ENCODE data around the gene LACTB.
A peak's percentile ranks its signal among the peaks of the same experiment; 100 is the strongest.
"Not testable (repeated sequence)": the region's sequence is repeated elsewhere in the genome, so short reads cannot be mapped to it uniquely, and the experiment has no call there.

LACTB gene

DNA sequence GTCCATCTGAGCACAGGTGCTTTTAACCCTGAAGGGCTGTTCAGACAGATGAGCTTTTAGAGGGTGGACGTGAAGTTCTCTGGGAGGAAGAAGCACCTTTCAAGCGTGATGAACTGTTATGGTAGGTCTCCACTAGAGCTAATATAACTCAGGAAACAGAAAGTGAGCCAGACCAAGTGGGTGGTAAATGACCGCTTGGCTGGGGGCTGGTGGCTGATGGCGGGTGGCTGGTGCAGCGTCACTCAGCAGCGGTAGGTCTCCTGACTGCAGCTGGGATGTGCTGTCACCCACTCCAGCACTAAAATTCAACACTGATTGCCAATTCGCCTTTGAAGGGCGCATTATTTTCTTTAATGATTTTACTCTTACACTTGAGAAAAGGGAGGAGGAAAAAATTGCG lies 31.2 kb upstream of the LACTB start:
- DNase-seq (ENCODE audit: low spot score), result no peak

DNA sequence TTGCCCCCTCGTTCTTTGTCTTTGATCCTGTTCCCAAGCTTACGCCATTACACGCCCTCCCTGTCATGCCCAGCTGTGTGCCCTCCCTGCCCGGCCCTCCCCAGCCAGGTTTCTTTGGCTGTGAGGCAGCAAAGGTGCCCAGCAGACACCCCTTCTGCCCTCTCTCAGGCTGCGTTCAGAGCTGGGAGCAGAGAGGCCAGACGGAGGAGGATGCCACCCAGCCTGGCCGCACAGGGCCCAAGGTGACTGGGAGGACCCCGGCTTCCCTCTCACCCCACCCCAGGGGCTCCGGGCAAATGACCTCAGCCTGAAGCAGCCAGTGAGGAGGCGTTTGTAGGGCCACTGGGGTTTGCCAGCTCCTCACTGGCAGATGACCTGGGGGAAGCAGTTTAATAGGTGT lies 30.8 kb upstream of the LACTB start:
- DNase-seq (ENCODE audit: low spot score), result no peak

DNA sequence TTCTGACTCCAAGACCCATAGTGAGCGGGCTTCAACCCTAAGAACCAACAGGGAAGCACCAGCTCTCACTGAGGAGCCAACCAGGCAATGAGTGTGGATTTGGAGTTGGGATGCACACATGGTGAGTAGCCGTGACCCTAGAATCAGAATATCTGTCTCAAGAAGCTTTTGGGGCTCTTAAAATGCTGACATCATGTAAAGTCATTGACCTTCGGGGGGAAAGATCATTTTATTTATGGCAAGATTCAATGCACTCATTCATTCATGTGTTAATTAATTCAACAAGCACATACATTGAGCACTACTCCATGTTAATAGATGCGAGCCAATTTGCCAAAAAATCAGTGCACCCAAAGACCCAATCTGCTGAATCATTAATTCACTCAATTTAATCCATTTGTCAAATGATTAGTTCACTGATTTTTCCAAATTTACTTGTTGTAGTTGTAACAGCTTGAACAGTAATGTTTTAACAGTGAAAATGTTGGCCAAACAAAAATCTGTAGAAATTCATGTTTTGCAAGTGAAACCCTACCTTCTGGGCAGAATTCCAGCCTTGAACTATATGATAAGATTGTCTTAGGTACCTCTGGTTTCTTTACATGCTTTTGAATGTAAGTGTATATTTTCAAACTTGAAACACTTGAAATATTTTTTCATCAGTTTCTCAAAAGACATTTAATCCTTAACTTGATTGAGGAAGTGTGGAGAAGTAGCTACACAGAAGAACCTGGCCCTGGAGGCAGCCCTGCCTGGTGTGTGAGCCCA lies 29.8 kb upstream of the LACTB start:
- DNase-seq (ENCODE audit: low spot score), result no peak

DNA sequence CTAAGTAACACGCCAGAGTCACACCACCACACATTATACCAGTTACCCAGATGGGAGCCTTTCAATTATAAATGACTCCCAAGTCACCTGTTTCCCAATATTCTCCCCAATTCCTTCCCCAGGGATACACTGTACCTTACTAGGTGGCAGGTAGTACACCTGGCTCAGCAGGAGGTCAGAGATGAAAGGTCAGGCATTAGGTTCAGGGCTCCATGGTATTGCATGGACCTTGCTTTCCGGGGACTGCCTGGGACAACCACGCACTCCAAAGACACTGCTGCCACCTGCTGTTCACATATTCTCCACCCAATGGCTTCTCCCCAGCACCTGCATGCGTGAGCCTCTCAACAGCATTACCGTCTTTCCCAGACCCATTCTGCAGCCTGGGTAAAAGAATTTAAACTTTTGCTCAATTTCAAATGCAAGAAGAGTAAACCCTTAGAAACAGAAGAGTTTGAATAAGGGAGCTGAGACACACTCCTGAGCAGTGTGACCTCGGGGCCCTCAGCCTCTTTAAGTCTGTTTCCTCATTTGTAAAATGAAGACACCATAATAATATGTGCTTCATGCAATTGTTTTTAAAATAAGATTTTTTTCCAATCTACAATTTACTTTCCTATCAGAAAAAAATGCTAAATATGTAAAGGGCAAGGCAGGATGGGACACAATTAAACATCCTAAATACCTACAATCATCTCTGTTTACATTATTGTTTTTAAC lies 28.0 kb upstream of the LACTB start:
- DNase-seq (ENCODE audit: low spot score), result peak; percentile 87

DNA sequence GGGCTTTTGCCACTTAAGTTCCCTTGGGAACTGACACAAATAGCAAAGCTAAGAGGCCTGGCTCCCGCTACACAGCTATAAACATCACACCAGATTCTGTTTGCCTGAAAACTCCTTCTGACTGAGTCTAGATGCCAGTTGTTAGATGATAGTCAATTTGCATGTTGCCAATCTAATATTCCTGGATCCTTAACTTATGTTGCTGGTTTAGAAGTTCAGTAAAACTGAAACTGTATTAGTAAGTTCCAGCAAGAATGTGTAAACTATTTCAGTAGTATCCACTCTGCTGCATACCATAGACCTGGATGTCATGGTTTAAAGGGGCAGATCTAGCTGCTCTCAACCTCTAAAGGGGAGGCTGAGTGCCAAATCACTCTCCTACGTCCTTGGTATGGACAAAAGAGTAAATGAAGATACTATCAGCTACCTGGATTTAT lies 27.1 kb upstream of the LACTB start:
- DNase-seq (ENCODE audit: low spot score), result no peak

DNA sequence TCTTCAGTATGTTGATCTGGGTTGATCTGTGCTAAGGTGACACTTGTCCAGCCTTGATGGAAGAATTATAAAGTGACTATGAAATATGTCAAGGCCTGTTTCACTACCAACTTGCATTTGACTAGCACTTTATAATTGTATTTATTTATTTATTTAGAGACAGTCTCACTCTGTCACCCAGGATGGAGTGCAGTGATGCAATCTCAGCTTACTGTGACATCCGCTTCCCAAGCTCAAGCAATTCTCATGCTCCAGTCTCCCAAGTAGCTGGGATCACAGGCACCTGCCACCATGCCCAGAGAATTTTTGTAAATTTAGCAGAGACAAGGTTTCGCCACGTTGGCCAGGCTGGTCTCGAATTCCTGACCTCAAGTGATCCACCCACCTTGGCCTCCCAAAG lies 25.5 kb upstream of the LACTB start:
- DNase-seq (ENCODE audit: low spot score), result no peak

DNA sequence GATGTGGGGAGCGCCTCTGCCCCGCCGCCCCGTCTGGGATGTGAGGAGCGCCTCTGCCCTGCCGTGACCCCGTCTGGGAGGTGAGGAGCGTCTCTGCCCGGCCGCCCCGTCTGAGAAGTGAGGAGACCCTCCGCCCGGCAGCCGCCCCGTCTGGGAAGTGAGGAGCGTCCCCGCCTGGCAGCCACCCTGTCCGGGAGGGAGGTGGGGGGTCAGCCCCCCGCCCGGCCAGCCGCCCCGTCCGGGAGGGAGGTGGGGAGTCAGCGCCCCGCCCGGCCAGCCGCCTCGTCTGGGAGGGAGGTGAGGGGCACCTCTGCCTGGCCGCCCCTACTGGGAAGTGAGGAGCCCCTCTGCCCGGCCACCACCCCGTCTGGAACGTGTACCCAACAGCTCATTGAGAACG lies 22.8 kb upstream of the LACTB start:
- not testable (repeated sequence) for DNase-seq (ENCODE audit: low spot score)

DNA sequence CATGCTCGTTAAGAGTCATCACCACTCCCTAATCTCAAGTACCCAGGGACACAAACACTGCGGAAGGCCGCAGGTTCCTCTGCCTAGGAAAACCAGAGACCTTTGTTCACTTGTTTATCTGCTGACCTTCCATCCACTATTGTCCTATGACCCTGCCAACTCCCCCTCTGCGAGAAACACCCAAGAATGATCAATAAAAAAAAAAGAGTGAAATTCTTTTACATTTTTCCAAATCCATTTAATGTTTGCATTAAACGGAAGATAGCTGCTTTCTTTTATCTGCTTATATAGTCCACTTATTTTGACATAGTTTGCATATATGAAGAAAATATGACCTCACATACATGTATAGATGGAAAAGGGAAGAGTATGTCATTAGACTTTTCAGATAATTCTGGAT lies 22.1 kb upstream of the LACTB start:
- not testable (repeated sequence) for DNase-seq (ENCODE audit: low spot score)

DNA sequence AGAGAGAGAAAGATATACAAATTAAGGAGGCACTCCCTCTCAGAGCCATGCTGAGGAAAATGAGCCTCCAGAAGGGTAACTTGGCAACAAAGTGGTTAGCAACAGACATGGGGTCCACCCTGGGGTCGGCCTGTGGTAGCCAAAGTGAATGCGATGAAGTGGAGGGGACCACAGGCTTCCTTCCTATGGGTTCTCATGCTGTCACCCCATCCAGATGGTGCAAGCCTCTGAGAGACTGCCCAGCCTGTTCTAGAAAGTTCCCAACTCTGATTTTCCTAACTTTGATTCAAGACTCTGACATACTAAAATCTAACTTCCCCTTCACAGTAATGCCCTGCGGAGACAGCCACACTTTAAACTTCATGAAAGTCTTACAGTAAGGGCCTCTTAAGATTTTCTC lies 18.2 kb upstream of the LACTB start:
- no peak for DNase-seq (ENCODE audit: low spot score)

DNA sequence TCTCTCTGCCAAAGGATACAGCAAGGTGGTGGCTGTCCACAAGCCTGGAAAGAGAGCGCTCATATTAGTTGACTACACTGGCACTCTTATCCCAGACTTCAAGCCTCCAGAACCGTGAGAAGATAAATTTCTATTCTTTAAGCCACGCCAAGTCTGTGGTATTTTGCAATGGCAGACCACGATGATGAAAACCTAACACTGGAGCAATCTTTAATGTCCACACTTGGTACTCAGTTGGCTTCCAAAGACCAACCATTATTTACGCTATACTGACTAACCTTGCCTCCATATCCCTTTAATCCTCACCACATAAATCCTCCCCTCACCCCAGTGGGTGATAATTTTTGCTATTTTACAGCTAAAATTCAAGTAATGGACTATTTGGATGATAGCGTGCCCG lies 16.9 kb upstream of the LACTB start:
- DNase-seq (ENCODE audit: low spot score), result no peak

DNA sequence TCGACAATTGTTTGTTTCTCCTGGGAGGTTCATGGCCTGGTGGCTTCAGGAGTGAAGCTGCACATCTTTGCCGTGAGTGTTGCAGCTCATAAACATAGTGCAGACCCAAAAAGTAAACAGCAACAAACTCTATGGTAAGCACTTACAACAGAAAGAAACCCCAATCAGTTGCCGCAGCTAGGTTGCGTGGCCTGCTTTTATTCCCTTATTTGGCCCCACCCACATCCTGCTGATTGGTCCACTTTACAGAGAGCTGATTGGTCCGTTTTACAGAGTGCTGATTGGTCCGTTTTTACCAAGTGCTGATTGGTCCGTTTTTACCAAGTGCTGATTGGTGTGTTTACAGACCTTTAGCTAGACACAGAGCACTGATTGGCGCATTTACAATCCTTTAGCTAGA lies 16.3 kb upstream of the LACTB start:
- DNase-seq (ENCODE audit: low spot score), result not testable (repeated sequence)

DNA sequence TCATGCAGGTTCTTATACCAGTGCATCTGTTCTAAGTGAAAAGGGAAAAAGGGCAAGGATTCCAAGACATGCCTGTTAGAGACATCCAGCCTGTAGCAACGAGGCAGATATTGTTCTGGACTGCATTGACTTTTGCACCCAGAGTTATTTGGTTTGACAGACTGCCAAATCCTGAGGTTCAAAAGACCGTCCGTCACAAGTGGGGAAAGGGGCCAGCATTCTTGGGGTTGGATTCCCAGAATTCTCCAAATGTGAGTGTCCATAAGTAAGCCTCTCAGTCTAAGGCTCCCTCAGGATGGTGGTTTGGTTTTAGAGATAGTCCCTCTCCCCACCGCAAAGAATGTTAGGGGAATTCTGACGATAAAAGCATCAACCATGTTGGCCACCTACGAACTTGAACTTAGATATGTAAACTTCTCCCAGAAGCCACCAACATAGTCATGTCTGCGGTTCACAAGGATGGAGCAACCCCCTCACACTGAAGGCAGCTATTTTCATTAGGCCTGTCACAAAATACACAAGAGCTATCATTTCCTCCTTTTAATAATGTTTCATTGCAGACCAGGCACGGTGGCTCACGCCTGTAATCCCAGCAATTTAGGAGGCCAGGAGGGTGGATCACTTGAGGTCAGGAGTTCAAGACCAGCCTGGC lies 13.6 kb upstream of the LACTB start:
- no peak for DNase-seq (ENCODE audit: low spot score)

DNA sequence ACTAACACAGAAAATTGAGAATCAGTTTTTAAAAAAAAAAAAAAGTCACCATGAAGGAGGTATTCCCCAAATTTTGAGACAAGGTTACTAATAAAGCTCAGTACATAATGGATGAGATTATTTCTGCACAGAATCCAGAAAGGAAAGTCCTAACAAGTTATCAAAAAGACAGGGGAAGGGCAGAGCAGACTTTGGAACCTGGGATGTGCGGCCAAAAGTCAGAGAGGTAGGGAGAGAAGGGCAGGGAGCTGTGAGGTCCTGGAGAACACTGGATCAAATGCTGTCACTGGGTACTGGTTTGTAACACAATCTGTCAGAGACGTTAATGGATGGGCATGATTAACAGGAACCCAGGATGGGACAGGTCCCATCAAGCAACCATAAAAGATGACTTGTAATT lies 12.2 kb upstream of the LACTB start:
- no peak for DNase-seq (ENCODE audit: low spot score)

DNA sequence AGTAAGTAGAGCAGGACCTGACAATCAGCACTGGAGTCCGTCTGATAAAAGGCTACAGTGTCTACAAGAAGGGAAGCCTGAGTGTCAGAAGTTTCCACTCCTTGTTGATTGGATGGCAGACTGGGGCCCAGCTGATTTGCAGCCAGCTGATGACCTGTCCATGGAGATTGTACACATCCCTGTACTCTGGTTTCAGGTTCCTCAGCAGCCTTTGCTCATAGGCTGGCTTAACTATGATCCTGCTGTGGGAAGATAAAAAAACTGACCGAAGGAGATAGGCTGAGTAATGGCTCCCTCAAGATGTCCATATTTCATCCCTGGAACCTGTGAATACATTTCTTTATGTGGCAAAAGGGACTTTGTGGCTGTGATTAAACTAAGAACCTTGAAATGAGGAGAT lies 11.7 kb upstream of the LACTB start:
- DNase-seq (ENCODE audit: low spot score), result no peak

DNA sequence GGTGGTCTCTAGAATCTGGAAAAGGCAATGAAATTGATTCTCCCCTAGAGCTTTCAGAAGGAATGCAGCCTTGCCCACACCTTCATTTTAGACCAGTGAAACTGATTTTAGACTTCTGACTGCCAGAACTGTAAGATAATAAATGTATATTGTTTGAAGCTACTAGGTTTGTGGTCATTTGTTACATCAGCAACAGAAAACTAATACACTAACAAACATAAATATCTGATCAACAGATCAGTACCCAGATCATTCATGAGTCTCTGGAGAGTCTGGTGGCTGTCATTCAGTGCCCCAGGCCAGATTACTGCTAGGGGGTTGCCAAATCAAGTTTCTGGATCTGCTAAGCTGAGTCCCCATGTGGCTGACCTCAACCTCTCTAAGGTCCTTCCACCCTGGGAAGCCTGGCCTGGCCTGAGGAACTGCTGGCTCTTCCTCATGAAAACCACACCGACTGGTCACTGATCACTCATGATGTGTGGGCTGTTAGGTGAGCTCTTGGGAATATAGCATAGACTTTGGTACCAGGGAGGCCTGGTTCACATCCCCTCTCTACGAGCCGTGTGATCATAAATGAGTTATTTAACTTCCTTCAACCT lies 11.1 kb upstream of the LACTB start:
- DNase-seq (ENCODE audit: low spot score), result no peak

DNA sequence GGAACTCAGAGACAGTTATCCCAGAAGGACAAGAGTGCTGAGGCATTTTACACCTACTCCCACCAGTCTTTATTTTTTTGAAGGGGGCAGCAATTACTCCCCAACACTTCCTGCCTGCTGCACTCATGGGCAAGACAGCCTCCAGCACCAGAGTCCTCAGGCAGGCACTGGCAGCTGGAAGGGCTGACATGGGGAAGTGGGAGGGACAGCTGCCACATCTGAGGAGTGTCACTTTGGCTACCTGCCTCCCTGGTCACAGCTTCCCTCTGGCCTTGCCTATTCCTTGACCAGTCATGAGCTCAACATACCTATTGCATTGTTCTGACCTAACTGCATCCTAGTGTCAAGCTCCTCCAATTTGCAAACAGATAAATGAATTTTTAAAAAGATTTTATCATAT lies 10.2 kb upstream of the LACTB start:
- no peak for DNase-seq (ENCODE audit: low spot score)

DNA sequence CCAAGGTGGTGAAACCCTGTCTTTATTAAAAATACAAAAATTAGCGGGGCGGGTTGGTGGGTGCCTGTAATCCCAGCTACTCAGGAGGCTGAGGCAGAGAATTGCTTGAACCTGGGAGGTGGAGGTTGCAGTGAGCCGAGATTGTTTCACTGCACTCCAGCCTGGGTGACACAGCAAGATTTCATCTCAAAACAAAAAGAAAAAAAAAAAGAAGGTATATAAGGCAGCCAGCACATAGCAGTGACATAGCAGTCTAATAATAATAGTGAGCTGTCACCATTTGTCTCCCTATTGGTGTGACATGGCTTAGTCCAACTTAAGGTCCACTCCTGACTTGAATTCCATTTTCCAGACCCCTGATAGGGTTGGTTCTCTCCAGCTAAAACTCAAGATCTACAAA lies 8.8 kb upstream of the LACTB start:
- no peak for DNase-seq (ENCODE audit: low spot score)

DNA sequence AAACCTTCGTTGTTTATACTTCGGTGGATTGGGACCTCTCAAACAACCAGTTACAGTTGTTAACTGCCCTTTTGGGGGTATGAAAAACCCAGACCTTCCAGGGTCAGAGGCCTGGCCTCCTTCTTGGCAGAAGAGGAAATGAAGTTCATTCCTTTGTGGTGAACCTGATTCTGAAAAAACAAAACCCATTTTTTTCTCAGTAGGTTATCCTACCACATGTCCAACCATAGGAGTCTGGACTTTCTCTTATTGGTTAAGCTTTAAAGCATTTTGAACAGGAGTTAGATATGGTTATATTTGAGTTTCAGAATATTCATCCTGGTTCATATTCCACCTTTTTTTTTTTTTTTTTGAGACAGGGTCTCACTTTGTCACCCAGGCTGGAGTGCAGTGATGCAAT lies 7.2 kb upstream of the LACTB start:
- no peak for DNase-seq (ENCODE audit: low spot score)

DNA sequence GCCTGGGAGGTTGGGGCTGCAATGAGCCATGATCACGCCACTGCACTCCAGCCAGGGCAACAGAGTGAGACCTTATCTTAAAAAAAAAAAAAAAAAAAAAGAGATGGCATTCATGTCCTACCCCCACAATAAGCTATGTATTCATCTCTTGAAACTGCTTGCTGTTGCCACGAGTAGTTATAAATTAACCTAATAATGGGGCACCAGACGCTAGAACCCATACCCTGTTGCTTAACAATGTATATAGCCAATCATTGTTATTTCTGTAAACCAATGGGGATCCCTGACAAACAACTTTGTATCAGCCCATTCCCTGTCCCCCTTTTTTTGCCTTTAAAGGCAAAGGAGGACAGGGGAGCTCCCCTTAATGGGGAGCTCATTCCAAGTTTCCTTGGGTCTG lies 2.8 kb upstream of the LACTB start:
- DNase-seq (ENCODE audit: low spot score), result no peak

DNA sequence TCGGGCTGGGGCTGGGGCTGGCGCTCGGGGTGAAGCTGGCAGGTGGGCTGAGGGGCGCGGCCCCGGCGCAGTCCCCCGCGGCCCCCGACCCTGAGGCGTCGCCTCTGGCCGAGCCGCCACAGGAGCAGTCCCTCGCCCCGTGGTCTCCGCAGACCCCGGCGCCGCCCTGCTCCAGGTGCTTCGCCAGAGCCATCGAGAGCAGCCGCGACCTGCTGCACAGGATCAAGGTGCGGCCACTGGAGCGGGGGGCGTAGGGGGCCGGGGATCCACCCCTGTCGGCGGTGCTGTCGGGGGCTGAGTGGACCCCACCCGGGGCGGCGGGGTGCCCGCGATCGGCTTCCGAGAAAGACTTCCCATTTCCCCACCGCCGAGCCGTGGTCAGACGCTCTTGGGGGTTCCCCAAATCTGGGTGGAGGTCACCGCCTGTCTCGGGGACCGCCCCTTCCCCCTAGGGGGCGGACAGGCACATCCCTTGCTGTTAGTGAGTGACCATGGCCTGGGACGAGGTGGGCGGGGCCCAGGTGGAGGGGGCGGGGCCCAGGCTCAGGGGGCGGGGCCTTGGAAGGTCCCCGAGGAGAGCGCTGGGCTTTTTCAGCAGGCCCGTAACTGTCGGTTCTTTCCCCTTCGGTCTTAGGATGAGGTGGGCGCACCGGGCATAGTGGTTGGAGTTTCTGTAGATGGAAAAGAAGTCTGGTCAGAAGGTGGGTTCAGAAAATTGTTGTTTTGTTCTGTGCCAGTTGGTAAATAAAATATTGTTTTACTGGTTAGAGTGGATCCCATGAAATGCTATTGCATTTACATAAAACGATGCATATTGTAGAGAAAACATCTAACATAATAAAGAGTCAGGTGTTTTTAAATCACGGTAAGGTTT lies 578 bp downstream of the LACTB start:
- peak; percentile 79 for DNase-seq (ENCODE audit: low spot score)

DNA sequence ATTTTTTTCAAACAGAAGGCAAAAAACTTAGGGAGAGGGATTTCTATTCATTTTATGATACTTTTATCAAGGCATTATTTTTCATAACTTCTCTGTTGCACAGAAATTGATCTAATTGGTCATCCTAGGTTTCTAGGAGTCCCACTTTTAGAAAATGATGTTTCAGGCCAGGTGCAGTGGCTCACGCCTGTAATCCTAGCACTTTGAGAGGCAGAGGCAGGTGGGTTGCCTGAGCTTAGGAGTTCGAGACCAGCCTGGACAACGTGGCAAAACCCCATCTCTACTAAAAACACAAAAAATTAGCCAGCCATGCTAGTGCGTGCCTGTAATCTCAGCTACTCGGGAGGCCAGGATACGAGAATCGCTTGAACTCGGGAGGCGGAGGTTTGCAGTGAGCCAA lies 2.8 kb downstream of the LACTB start:
- DNase-seq (ENCODE audit: low spot score), result no peak

DNA sequence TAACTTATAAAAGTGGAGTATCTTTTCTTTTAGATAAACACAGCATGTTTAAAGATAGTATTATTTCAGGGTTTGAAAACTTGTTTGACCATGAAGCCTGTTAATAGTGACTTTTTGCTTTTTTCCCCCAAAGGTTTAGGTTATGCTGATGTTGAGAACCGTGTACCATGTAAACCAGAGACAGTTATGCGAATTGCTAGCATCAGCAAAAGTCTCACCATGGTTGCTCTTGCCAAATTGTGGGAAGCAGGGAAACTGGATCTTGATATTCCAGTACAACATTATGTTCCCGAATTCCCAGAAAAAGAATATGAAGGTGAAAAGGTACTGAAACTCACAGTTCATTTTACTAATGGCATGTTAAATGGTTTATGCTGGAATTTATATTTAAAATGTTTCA lies 5.1 kb downstream of the LACTB start:
- DNase-seq (ENCODE audit: low spot score), result no peak
